Liver (tissue), 9 donors: ENCODE measurements around the gene RPH3AL. TPM values are rescaled to one million over a fixed set of nuclear protein-coding genes. Genes with fewer than 3 reads are reported as not detected.

Source experiments
- DNase-seq: peaks from one replicate; pipeline ENCODE4 v3.0.0-alpha.2; 2017; ENCODE audit warnings: low spot score
- H3K27ac ChIP-seq, 2 donors: one replicate each; pipeline ENCODE4 v1.7.0; 2013; ENCODE audit warnings: inconsistent platforms in 2 of 2, low read length in 2 of 2, control low read depth in 1 of 2, low read depth in 1 of 2, mild to moderate bottlenecking in 1 of 2
- H3K27me3 ChIP-seq, 4 donors: one replicate each; pipeline versions ENCODE4 v1.6.1 to v1.7.0; 2013; ENCODE audit warnings: low read length in 3 of 4, inconsistent platforms in 1 of 4, mild to moderate bottlenecking in 1 of 4, moderate library complexity in 1 of 4; ENCODE audit not compliant: control insufficient read depth in 4 of 4, insufficient read depth in 4 of 4
- H3K36me3 ChIP-seq, 4 donors: one replicate each; pipeline versions ENCODE4 v1.6.1 to v1.7.0; 2013; ENCODE audit warnings: low read length in 3 of 4, mild to moderate bottlenecking in 3 of 4, low read depth in 1 of 4, moderate library complexity in 1 of 4; ENCODE audit not compliant: control insufficient read depth in 4 of 4, insufficient read depth in 3 of 4
- H3K4me1 ChIP-seq, 4 donors: one replicate each; pipeline versions ENCODE4 v1.6.1 to v1.7.0; 2013; ENCODE audit warnings: low read length in 3 of 4, mild to moderate bottlenecking in 3 of 4, moderate library complexity in 1 of 4; ENCODE audit not compliant: control insufficient read depth in 4 of 4, insufficient read depth in 4 of 4
- H3K4me3 ChIP-seq, 3 donors: one replicate each; pipeline versions ENCODE4 v1.6.1 to v1.7.0; 2013; ENCODE audit warnings: low read length in 3 of 3, control low read depth in 1 of 3, low read depth in 1 of 3, mild to moderate bottlenecking in 1 of 3
- H3K9ac ChIP-seq, 2 donors: one replicate each; pipeline ENCODE4 v1.7.0; 2013; ENCODE audit warnings: low read length in 2 of 2, mild to moderate bottlenecking in 2 of 2, moderate library complexity in 2 of 2, control low read depth in 1 of 2, low read depth in 1 of 2
- H3K9me3 ChIP-seq, 4 donors: one replicate each; pipeline versions ENCODE4 v1.6.1 to v1.7.0; 2013; ENCODE audit warnings: low read length in 3 of 4; ENCODE audit not compliant: control insufficient read depth in 4 of 4
- EGR1 ChIP-seq, 2 donors: IDR thresholded peaks; 2 replicates each; pipeline ENCODE4 v1.6.1; 2016 to 2018; ENCODE audit warnings: antibody characterized with exemption in 2 of 2, low read depth in 2 of 2
- FOXA1 ChIP-seq: IDR thresholded peaks from 2 replicates; pipeline ENCODE4 v1.6.1; 2016; ENCODE audit warnings: antibody characterized with exemption
- FOXA2 ChIP-seq: IDR thresholded peaks from 2 replicates; pipeline ENCODE4 v1.6.1; 2016; ENCODE audit warnings: antibody characterized with exemption
- GABPA ChIP-seq, 2 donors: IDR thresholded peaks in 1 of 2; conservative IDR thresholded peaks in 1 of 2; 2 replicates each; pipeline ENCODE4 v1.6.1; 2016; ENCODE audit warnings: antibody characterized with exemption in 2 of 2, mild to moderate bottlenecking in 1 of 2, moderate library complexity in 1 of 2
- HNF4A ChIP-seq, 2 donors: conservative IDR thresholded peaks; 2 replicates each; pipeline ENCODE4 v1.6.1; 2016; ENCODE audit warnings: antibody characterized with exemption in 2 of 2, mild to moderate bottlenecking in 2 of 2
- HNF4G ChIP-seq: IDR thresholded peaks from 2 replicates; pipeline ENCODE4 v1.6.1; 2016; ENCODE audit warnings: antibody characterized with exemption
- JUND ChIP-seq, 2 donors: IDR thresholded peaks; 2 replicates each; pipeline ENCODE4 v1.6.1; 2016; ENCODE audit warnings: antibody characterized with exemption in 2 of 2
- MAX ChIP-seq: IDR thresholded peaks from 2 replicates; pipeline ENCODE4 v1.6.1; 2016; ENCODE audit warnings: antibody characterized with exemption
- NR2F2 ChIP-seq: IDR thresholded peaks from 2 replicates; pipeline ENCODE4 v1.6.1; 2016; ENCODE audit warnings: antibody characterized with exemption
- RAD21 ChIP-seq, 2 donors: IDR thresholded peaks; 2 replicates each; pipeline ENCODE4 v1.6.1; 2016; ENCODE audit warnings: antibody characterized with exemption in 2 of 2, mild to moderate bottlenecking in 2 of 2
- REST ChIP-seq: IDR thresholded peaks from 2 replicates; pipeline ENCODE4 v1.6.1; 2016; ENCODE audit warnings: antibody characterized with exemption, mild to moderate bottlenecking
- RXRA ChIP-seq, 2 donors: IDR thresholded peaks; 2 replicates each; pipeline ENCODE4 v1.6.1; 2017 to 2018; ENCODE audit warnings: antibody characterized with exemption in 2 of 2, mild to moderate bottlenecking in 1 of 2
- SP1 ChIP-seq: IDR thresholded peaks from 2 replicates; pipeline ENCODE4 v1.6.1; 2018; ENCODE audit warnings: antibody characterized with exemption, mild to moderate bottlenecking
- TAF1 ChIP-seq: conservative IDR thresholded peaks from 2 replicates; pipeline ENCODE4 v1.6.1; 2016; ENCODE audit warnings: antibody characterized with exemption, mild to moderate bottlenecking
- YY1 ChIP-seq: IDR thresholded peaks from 2 replicates; pipeline ENCODE4 v1.6.1; 2016; ENCODE audit warnings: antibody characterized with exemption, mild to moderate bottlenecking
- WGBS: extraction: QIAGEN DNeasy Blood & Tissue Kit; methylation state at CpG from one replicate; pipeline ENCODE4 v1.1.7; 2013; 5-methylcytosine and 5-hydroxymethylcytosine counted together
- polyA plus RNA-seq, 2 donors: library from polyadenylated mRNA; stranded (reverse) in 1 of 2; unstranded in 1 of 2; fragments of 200-250 nt in 1 of 2; fragments of >200 nt in 1 of 2; fragmentation: Nextera tagmentation in 1 of 2; extraction: Ambion mirVana in 1 of 2; gene quantifications; one replicate each; pipeline versions ENCODE4 v1.2.1 to v1.2.3, GENCODE V29; 2013 to 2015
- total RNA-seq, 2 donors: library from RNA; depleted of rRNA; stranded (reverse); fragments of >200 nt; gene quantifications; one replicate each; pipeline ENCODE4 v1.2.3, GENCODE V29; 2014
- TF ChIP-seq, protein P1 (sequence below): IDR thresholded peaks from 2 replicates; pipeline ENCODE4 v1.6.1; 2016; ENCODE audit warnings: antibody characterized with exemption
- donor health status: healthy.
- donor health status: healthy.
- donor health status: healthy.
- donor health status: healthy.
- donor health status: healthy.

Gene RPH3AL
- total and polyA plus RNA-seq, 4 donors = 8.5 to 52.5 (median 13.9) TPM

GRCh38 chr17:237406-237955 is 115.1 kb downstream of the RPH3AL start:
- H3K9ac ChIP-seq = no peak overlapping the region
- H3K27ac ChIP-seq = no peak overlapping the region
- no peaks in the 10 kb centered on the region for H3K27me3 ChIP-seq
- TF ChIP-seq TAF1 = no peak
- TF ChIP-seq GABPA (IDR thresholded peaks at IDR 0.05 in 1 of 2, conservative IDR thresholded peaks at IDR 0.05 in 1 of 2) = no peak
- TF ChIP-seq SP1 = no peak
- TF ChIP-seq HNF4G = no peak
- TF ChIP-seq HNF4A (conservative IDR thresholded peaks at IDR 0.05) = no peak
- TF ChIP-seq FOXA2 = no peak
- TF ChIP-seq, protein P1, sequence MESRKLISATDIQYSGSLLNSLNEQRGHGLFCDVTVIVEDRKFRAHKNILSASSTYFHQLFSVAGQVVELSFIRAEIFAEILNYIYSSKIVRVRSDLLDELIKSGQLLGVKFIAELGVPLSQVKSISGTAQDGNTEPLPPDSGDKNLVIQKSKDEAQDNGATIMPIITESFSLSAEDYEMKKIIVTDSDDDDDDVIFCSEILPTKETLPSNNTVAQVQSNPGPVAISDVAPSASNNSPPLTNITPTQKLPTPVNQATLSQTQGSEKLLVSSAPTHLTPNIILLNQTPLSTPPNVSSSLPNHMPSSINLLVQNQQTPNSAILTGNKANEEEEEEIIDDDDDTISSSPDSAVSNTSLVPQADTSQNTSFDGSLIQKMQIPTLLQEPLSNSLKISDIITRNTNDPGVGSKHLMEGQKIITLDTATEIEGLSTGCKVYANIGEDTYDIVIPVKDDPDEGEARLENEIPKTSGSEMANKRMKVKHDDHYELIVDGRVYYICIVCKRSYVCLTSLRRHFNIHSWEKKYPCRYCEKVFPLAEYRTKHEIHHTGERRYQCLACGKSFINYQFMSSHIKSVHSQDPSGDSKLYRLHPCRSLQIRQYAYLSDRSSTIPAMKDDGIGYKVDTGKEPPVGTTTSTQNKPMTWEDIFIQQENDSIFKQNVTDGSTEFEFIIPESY = no peak
- TF ChIP-seq RXRA (IDR thresholded peaks at IDR 0.05) = no peak
- 79% methylated on average over 8 of the region's 8 CpGs for WGBS
- no peaks in the 10 kb centered on the region for H3K9me3 ChIP-seq
- no peak overlapping the region for H3K4me3 ChIP-seq
- H3K36me3 ChIP-seq = peaks cover 0 to 4% (median under 1%) of the 10 kb centered on the region in 4 donors
- peaks cover 9 to 28% (median 16%) of the 10 kb centered on the region in 4 donors for H3K4me1 ChIP-seq
- no peak for DNase-seq

GRCh38 chr17:236641-237405 is 115.8 kb downstream of the RPH3AL start:
- H3K9ac ChIP-seq = no peak overlapping the region
- H3K4me1 ChIP-seq = peaks cover 9 to 31% (median 21%) of the 10 kb centered on the region in 4 donors
- peaks cover 0 to 4% (median under 1%) of the 10 kb centered on the region in 4 donors for H3K36me3 ChIP-seq
- H3K9me3 ChIP-seq = no peaks in the 10 kb centered on the region
- TF ChIP-seq FOXA2 (no peak), NR2F2 (no peak), RAD21 (IDR thresholded peaks at IDR 0.05) (no peak), RXRA (IDR thresholded peaks at IDR 0.05) (no peak), JUND (IDR thresholded peaks at IDR 0.05) (no peak), EGR1 (IDR thresholded peaks at IDR 0.05; ENCODE audit: low read depth in 2 of 2) (no peak), HNF4G (no peak), YY1 (no peak), REST (no peak), MAX (no peak), HNF4A (conservative IDR thresholded peaks at IDR 0.05) (no peak), FOXA1 (no peak)
- TF ChIP-seq, protein P1 = no peak
- no peak for DNase-seq
- no peaks in the 10 kb centered on the region for H3K27me3 ChIP-seq
- 93% methylated on average over 34 of the region's 34 CpGs for WGBS
- H3K4me3 ChIP-seq = no peak overlapping the region
- H3K27ac ChIP-seq = no peak overlapping the region
